Aorta (tissue), 5 donors: ENCODE data around the gene SCTR. TPM values are rescaled to one million over a fixed set of nuclear protein-coding genes. Genes with fewer than 3 reads are reported as not detected.

Source experiments
- ATAC-seq: fragments of 200-7000 bp; cut with Tn5 transposase; one replicate; pipeline ENCODE4 v1.9.1; 2022; ENCODE audit warnings: moderate library complexity; ENCODE audit not compliant: low FRiP score
- DNase-seq, 2 donors: peaks; one replicate each; pipeline ENCODE4 v3.0.0-alpha.2; 2020
- H3K27ac ChIP-seq, 2 donors: one replicate each; pipeline ENCODE4 v1.5.1; 2013; ENCODE audit warnings: low read length in 2 of 2, mild to moderate bottlenecking in 2 of 2, moderate library complexity in 2 of 2, control low read depth in 1 of 2, inconsistent platforms in 1 of 2, low read depth in 1 of 2
- H3K27me3 ChIP-seq, 2 donors: one replicate each; pipeline ENCODE4 v1.6.1; 2013; ENCODE audit warnings: control low read depth in 1 of 2, low read length in 1 of 2, mild to moderate bottlenecking in 1 of 2, moderate library complexity in 1 of 2; ENCODE audit not compliant: insufficient read depth in 2 of 2, control insufficient read depth in 1 of 2
- H3K36me3 ChIP-seq, 2 donors: one replicate each; pipeline ENCODE4 v1.6.1; 2013; ENCODE audit warnings: control low read depth in 1 of 2, low read length in 1 of 2, mild to moderate bottlenecking in 1 of 2; ENCODE audit not compliant: insufficient read depth in 2 of 2, control insufficient read depth in 1 of 2
- H3K4me1 ChIP-seq, 2 donors: one replicate each; pipeline ENCODE4 v1.6.1; 2013; ENCODE audit warnings: low read length in 2 of 2, control low read depth in 1 of 2, mild to moderate bottlenecking in 1 of 2, moderate library complexity in 1 of 2; ENCODE audit not compliant: insufficient read depth in 2 of 2, control insufficient read depth in 1 of 2
- H3K4me3 ChIP-seq, 2 donors: one replicate each; pipeline ENCODE4 v1.5.1; 2013; ENCODE audit warnings: low read length in 2 of 2, control low read depth in 1 of 2, mild to moderate bottlenecking in 1 of 2
- H3K9me3 ChIP-seq: one replicate; pipeline ENCODE4 v1.6.1; 2013; ENCODE audit warnings: mild to moderate bottlenecking, low read length; ENCODE audit not compliant: control insufficient read depth
- WGBS, 2 donors: extraction: QIAGEN DNeasy Blood & Tissue Kit; methylation state at CpG; one replicate each; pipeline ENCODE4 v1.1.7; 2013; 5-methylcytosine and 5-hydroxymethylcytosine counted together
- intact Hi-C, 2 donors: fragments of 100-400 bp; cut with DNase I; formaldehyde crosslinking; loops; one replicate each; pipeline versions ENCODE4 v1.14.2 to v1.15.0; 2022
- polyA plus RNA-seq, 2 donors: library from polyadenylated mRNA; stranded (reverse); fragments of 200-250 nt; gene quantifications; one replicate each; pipeline ENCODE4 v1.2.3, GENCODE V29; 2013
- total RNA-seq, 2 donors: library from RNA; stranded (reverse); fragmentation: NEBNext Ultra II Directional; extraction: Animal tissue kit (Norgen Biotek cat#: 25700); gene quantifications; one replicate each; pipeline ENCODE4 v1.2.1, GENCODE V29; 2021
- donor health status: healthy with polysubstance abuse.
- donor health status: Bipolar disorder and iron deficiency.
- donor health status: DM: no; HTN: no; CAD: no.
- donor health status: DM: no; HTN: no; CAD: no.
- donor health status: DM: yes; HTN: yes; CAD: no.

SCTR gene
- total and polyA plus RNA-seq, 4 donors = 0.13 TPM; not detected in 3

- Histone ChIP-seq H3K9me3 (no peaks in the 10 kb centered on the region), H3K36me3 (no peaks in the 10 kb centered on the region), H3K27me3 (no peaks in the 10 kb centered on the region), H3K27ac (no peak overlapping the region), H3K4me1 (no peaks in the 10 kb centered on the region), H3K4me3 (no peak overlapping the region)
- DNase-seq = no peak
- WGBS, 2 donors = 51 to 62% methylated on average over 2 of the region's 2 CpGs
- intact Hi-C loops = no loop called here
- ATAC-seq = no peak
Observed at GRCh38 chr2:119460076-119460475, 64.2 kb downstream of the SCTR start.

GRCh38 chr2:119455066-119455718 lies 69.1 kb downstream of the SCTR start:
- Histone ChIP-seq H3K4me3 (no peak overlapping the region), H3K4me1 (no peaks in the 10 kb centered on the region), H3K27ac (no peak overlapping the region), H3K9me3 (no peaks in the 10 kb centered on the region), H3K27me3 (no peaks in the 10 kb centered on the region), H3K36me3 (no peaks in the 10 kb centered on the region)
- DNase-seq (no peak), ATAC-seq (no peak)
- intact Hi-C loops = no loop called here
- 52 to 69% methylated on average over 13 of the region's 13 CpGs for WGBS, 2 donors

- no peaks in the 10 kb centered on the region for H3K36me3 ChIP-seq
- DNase-seq (no peak), ATAC-seq (no peak)
- no peak overlapping the region for H3K4me3 ChIP-seq
- H3K9me3 ChIP-seq = no peaks in the 10 kb centered on the region
- 70 to 86% methylated on average over 12 of the region's 12 CpGs for WGBS, 2 donors
- intact Hi-C loops = no loop called here
- H3K4me1 ChIP-seq = no peaks in the 10 kb centered on the region
- no peaks in the 10 kb centered on the region for H3K27me3 ChIP-seq
- no peak overlapping the region for H3K27ac ChIP-seq
Observed at GRCh38 chr2:119453972-119454593, 70.2 kb downstream of the SCTR start.

- Histone ChIP-seq H3K9me3 (no peaks in the 10 kb centered on the region), H3K36me3 (no peaks in the 10 kb centered on the region), H3K27ac (no peak overlapping the region), H3K4me1 (no peaks in the 10 kb centered on the region), H3K27me3 (no peaks in the 10 kb centered on the region), H3K4me3 (no peak overlapping the region)
- intact Hi-C loops = no loop called here
- ATAC-seq = no peak
- DNase-seq = no peak
- 92 to 96% methylated on average over 9 of the region's 9 CpGs for WGBS, 2 donors
Observed at GRCh38 chr2:119451336-119452050, 72.8 kb downstream of the SCTR start.

- no peak for DNase-seq
- Histone ChIP-seq H3K4me1 (no peaks in the 10 kb centered on the region), H3K27ac (no peak overlapping the region), H3K4me3 (no peak overlapping the region), H3K9me3 (no peaks in the 10 kb centered on the region), H3K36me3 (no peaks in the 10 kb centered on the region), H3K27me3 (no peaks in the 10 kb centered on the region)
- no peak for ATAC-seq
- 49 to 53% methylated on average over 3 of the region's 3 CpGs for WGBS, 2 donors
- intact Hi-C loops = no loop called here
Observed at GRCh38 chr2:119449521-119449920, 74.8 kb downstream of the SCTR start.

GRCh38 chr2:119448427-119449141 lies 75.7 kb downstream of the SCTR start:
- ATAC-seq (no peak), DNase-seq (no peak)
- H3K4me3 ChIP-seq = no peak overlapping the region
- H3K4me1 ChIP-seq = no peaks in the 10 kb centered on the region
- no peaks in the 10 kb centered on the region for H3K9me3 ChIP-seq
- no peaks in the 10 kb centered on the region for H3K27me3 ChIP-seq
- H3K27ac ChIP-seq = no peak overlapping the region
- WGBS, 2 donors = 82 to 83% methylated on average over 9 of the region's 9 CpGs
- H3K36me3 ChIP-seq = no peaks in the 10 kb centered on the region
- intact Hi-C loops = no loop called here

- intact Hi-C loops = no loop called here
- H3K27me3 ChIP-seq = no peaks in the 10 kb centered on the region
- H3K4me1 ChIP-seq = no peaks in the 10 kb centered on the region
- no peak overlapping the region for H3K4me3 ChIP-seq
- no peaks in the 10 kb centered on the region for H3K9me3 ChIP-seq
- no peak for ATAC-seq
- whole genome bisulfite sequencing, 2 donors = 75 to 82% methylated on average over 9 of the region's 9 CpGs
- H3K27ac ChIP-seq = no peak overlapping the region
- DNase-seq = no peak
- no peaks in the 10 kb centered on the region for H3K36me3 ChIP-seq
Observed at GRCh38 chr2:119446037-119446436, 78.2 kb downstream of the SCTR start.

- Histone ChIP-seq H3K27ac (no peak overlapping the region), H3K27me3 (no peaks in the 10 kb centered on the region), H3K36me3 (no peaks in the 10 kb centered on the region), H3K4me1 (no peaks in the 10 kb centered on the region), H3K4me3 (no peak overlapping the region), H3K9me3 (no peaks in the 10 kb centered on the region)
- ATAC-seq (no peak), DNase-seq (no peak)
- intact Hi-C loops = no loop called here
- WGBS, 2 donors = 96% methylated on average over 11 of the region's 11 CpGs
Observed at GRCh38 chr2:119442850-119443249, 81.4 kb downstream of the SCTR start.
